Measurements from ENCODE around the gene AKR1D1.

Gene AKR1D1

DNA sequence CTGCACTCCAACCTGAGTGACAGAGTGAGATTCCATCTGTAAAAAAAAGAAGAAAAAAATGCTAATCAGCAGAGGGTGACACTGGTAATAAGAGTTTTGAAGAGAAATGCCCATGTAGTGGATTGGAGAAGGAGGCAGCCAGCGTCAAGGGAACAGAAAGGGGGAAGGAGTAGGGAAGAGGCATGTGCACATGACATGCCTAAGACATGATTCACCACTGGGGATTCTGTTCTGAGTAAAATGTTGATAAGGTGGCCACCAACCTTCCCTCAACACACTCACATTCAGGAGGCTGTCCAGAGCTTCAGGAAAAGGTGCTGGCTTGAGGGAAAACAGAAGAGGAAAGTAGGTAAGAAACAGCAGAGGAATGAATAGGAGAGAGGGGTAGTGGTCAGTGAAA lies 39.9 kb downstream of the AKR1D1 start:
- DNase-seq (ENCODE audit: extremely low spot score): no peak
- ChIA-PET POLR2A (no interaction called here), CTCF (no interaction called here)
- no peak for TF ChIP-seq CTCF (IDR thresholded peaks at IDR 0.05; ENCODE audit: control extremely low read depth, extremely low read depth, low read depth, missing control alignments)

GRCh38 chr7:138116892-138117291 lies 40.6 kb downstream of the AKR1D1 start:
- TF ChIP-seq CTCF (IDR thresholded peaks at IDR 0.05; ENCODE audit: control extremely low read depth, extremely low read depth, low read depth, missing control alignments): no peak
- POLR2A ChIA-PET: no interaction called here
- DNase-seq (ENCODE audit: extremely low spot score): no peak
- CTCF ChIA-PET: no interaction called here

GRCh38 chr7:138120140-138120827 lies 44.0 kb downstream of the AKR1D1 start:
- CTCF ChIA-PET: no interaction called here
- DNase-seq (ENCODE audit: extremely low spot score): no peak
- TF ChIP-seq CTCF (IDR thresholded peaks at IDR 0.05; ENCODE audit: control extremely low read depth, extremely low read depth, low read depth, missing control alignments): no peak
- POLR2A ChIA-PET: interaction anchor here (0.6 kb wide), 1 partner anchor 535 kb away, joined by 4 read pairs; no protein-coding TSS in a partner anchor

GRCh38 chr7:138122162-138122561 lies 45.9 kb downstream of the AKR1D1 start:
- POLR2A ChIA-PET: no interaction called here
- no peak for DNase-seq (ENCODE audit: extremely low spot score)
- CTCF ChIA-PET: no interaction called here
- no peak for TF ChIP-seq CTCF (IDR thresholded peaks at IDR 0.05; ENCODE audit: control extremely low read depth, extremely low read depth, low read depth, missing control alignments)

GRCh38 chr7:138125119-138125518 lies 48.9 kb downstream of the AKR1D1 start:
- CTCF ChIA-PET: interaction anchor here (1.7 kb wide), 1 partner anchor 122 kb away, joined by 3 read pairs; no protein-coding TSS in a partner anchor

DNA sequence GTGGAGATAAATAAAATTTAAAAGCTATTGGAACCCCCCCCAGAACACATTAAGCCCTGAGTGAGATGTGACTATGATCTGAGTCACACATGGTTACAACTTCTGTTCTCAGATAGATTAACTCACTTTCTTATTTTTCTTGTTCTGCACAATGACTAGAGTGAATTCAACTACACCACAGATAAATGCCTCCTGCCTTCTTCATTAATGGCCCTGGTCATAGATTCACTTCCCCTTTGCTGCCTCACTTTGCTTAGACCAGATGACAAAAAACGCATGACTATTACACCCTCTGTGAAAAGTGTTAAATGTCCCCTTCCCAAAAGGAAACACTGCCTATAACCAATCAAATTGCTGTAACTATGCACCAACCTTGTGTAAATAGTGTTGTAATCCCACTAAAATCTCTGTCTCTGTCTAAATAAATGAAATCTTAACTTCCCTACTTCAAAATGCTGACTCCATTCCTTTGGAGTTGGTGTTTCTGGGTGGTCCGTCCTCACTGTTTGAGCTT lies 49.4 kb downstream of the AKR1D1 start:
- CTCF ChIA-PET: interaction anchor here (1.6 to 1.7 kb wide), 2 partner anchors 123 to 221 kb away, joined by 3 to 4 read pairs; no protein-coding TSS in a partner anchor
- peak; percentile 56 for DNase-seq (ENCODE audit: extremely low spot score)
- no peak for TF ChIP-seq CTCF (IDR thresholded peaks at IDR 0.05; ENCODE audit: control extremely low read depth, extremely low read depth, low read depth, missing control alignments)
- POLR2A ChIA-PET: no interaction called here

More at GRCh38 chr7:138125119-138125518, 48.9 kb downstream of the AKR1D1 start:
- POLR2A ChIA-PET: no interaction called here
- TF ChIP-seq CTCF (IDR thresholded peaks at IDR 0.05; ENCODE audit: control extremely low read depth, extremely low read depth, low read depth, missing control alignments): no peak
- DNase-seq (ENCODE audit: extremely low spot score): no peak
